ENCODE measurements around the gene LRRC10B.

The LRRC10B gene

DNA sequence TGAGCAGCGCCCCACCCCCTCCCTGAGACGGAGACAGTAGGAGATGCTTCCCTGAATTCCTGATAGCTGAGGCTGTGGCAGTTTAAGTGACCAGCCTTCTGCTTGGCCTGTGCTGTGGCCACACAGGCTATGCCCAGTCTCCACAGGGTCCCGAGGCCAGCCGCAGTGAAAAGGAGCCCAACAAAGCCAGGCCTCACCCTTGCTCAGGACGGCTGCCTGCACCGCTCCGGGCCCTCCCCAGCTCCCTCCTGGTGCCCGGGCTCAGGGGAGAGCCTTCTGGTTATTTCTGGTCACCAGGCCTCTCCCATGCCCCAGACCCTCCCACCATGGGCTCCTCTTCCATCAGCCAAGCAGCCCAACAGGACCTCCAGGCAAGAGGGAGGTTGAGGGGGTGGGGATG lies 28.8 kb downstream of the LRRC10B start:
- TF ChIP-seq, protein P1, sequence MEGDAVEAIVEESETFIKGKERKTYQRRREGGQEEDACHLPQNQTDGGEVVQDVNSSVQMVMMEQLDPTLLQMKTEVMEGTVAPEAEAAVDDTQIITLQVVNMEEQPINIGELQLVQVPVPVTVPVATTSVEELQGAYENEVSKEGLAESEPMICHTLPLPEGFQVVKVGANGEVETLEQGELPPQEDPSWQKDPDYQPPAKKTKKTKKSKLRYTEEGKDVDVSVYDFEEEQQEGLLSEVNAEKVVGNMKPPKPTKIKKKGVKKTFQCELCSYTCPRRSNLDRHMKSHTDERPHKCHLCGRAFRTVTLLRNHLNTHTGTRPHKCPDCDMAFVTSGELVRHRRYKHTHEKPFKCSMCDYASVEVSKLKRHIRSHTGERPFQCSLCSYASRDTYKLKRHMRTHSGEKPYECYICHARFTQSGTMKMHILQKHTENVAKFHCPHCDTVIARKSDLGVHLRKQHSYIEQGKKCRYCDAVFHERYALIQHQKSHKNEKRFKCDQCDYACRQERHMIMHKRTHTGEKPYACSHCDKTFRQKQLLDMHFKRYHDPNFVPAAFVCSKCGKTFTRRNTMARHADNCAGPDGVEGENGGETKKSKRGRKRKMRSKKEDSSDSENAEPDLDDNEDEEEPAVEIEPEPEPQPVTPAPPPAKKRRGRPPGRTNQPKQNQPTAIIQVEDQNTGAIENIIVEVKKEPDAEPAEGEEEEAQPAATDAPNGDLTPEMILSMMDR (IDR thresholded peaks at IDR 0.05): no peak
- Histone ChIP-seq H3K9me3 (ENCODE audit: control insufficient read depth, low read length) (no peaks in the 10 kb centered on the region), H3K4me2 (ENCODE audit: low read length) (no peak overlapping the region), H3K36me3 (ENCODE audit: control insufficient read depth, insufficient read depth, low read length) (no peaks in the 10 kb centered on the region), H3K27ac (no peak overlapping the region), H2AFZ (no peak overlapping the region), H3K9ac (no peak overlapping the region), H3K4me1 (no peaks in the 10 kb centered on the region), H3K79me2 (no peaks in the 10 kb centered on the region), H3K27me3 (ENCODE audit: control insufficient read depth, insufficient read depth, low read length) (no peaks in the 10 kb centered on the region), H3K4me3 (ENCODE audit: low read depth, low read length) (no peak overlapping the region)

DNA sequence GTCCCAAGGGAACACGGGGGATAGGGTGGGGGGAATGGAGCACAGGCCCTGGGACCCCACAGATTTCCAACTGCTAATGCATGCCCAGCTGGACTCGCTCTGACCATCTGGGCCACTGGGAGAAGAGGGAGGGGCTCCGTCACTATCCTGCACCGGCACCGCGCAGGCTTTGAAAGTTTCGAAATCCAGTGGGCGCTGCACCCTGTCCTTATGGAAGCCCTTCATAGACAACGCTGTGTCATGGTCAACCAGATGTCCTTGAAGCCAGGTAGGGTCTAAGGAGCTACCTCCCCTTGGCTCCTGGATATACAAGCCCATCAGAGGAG lies 30.1 kb downstream of the LRRC10B start:
- Histone ChIP-seq H2AFZ (no peak overlapping the region), H3K36me3 (ENCODE audit: control insufficient read depth, insufficient read depth, low read length) (no peaks in the 10 kb centered on the region), H3K79me2 (no peaks in the 10 kb centered on the region), H3K4me1 (no peaks in the 10 kb centered on the region), H3K9me3 (ENCODE audit: control insufficient read depth, low read length) (no peaks in the 10 kb centered on the region), H3K9ac (no peak overlapping the region), H3K27ac (no peak overlapping the region), H3K27me3 (ENCODE audit: control insufficient read depth, insufficient read depth, low read length) (no peaks in the 10 kb centered on the region), H3K4me3 (ENCODE audit: low read depth, low read length) (no peak overlapping the region), H3K4me2 (ENCODE audit: low read length) (no peak overlapping the region)
- TF ChIP-seq, protein P1 (IDR thresholded peaks at IDR 0.05): no peak

DNA sequence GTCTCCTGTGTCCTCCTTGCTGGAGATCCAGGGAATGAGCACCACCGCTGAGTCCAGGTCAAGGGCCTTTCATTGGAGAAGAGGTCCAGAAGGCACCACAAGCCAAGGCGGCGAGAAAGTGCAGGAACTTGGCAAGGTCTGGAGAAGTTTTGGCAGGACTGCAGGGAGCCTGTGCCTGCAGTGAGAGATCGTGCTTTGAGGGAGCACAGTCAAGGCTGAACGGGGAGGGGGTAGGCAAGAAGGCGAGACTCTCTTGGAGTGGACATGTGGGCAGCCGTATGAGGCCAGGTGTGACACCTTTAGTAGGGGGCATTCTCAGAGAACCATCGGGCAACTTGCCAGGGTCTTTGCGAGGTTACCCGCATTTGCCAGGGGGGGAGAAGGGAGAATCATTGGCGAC lies 30.5 kb downstream of the LRRC10B start:
- Histone ChIP-seq H3K9ac (no peak overlapping the region), H3K9me3 (ENCODE audit: control insufficient read depth, low read length) (no peaks in the 10 kb centered on the region), H3K79me2 (no peaks in the 10 kb centered on the region), H3K4me2 (ENCODE audit: low read length) (no peak overlapping the region), H3K27me3 (ENCODE audit: control insufficient read depth, insufficient read depth, low read length) (no peaks in the 10 kb centered on the region), H3K27ac (no peak overlapping the region), H3K4me3 (ENCODE audit: low read depth, low read length) (no peak overlapping the region), H3K36me3 (ENCODE audit: control insufficient read depth, insufficient read depth, low read length) (no peaks in the 10 kb centered on the region), H2AFZ (no peak overlapping the region), H3K4me1 (no peaks in the 10 kb centered on the region)
- TF ChIP-seq, protein P1 (IDR thresholded peaks at IDR 0.05): no peak

DNA sequence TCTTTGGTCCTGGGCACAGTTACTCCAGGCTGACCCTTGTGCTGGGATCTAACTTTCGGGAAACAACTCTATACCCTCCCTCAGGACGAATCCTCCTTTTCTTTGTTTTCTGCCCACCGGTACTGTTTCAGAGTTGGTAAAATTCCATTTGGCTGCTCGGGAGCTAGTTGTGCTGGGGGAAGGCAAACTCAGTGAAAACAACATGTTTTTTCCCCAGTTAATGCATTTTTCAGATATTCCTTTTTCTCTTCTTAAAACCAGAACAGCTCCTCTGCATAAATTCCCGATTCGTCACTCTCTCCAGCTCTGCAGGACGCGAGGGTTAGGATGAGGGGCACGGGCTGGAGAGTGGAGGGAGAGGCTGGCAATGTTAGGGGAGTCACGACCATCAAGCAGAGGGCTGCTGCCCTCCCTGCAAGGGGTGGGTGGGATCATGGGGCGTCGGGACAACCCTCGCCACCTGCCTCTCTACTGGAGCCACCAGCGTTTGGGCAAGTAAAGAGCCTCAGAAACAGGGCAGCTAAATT lies 31.3 kb downstream of the LRRC10B start:
- Histone ChIP-seq H3K36me3 (ENCODE audit: control insufficient read depth, insufficient read depth, low read length) (no peaks in the 10 kb centered on the region), H3K27me3 (ENCODE audit: control insufficient read depth, insufficient read depth, low read length) (no peaks in the 10 kb centered on the region), H3K79me2 (no peaks in the 10 kb centered on the region), H3K4me2 (ENCODE audit: low read length) (no peak overlapping the region), H2AFZ (no peak overlapping the region), H3K4me1 (no peaks in the 10 kb centered on the region), H3K4me3 (ENCODE audit: low read depth, low read length) (no peak overlapping the region), H3K9ac (no peak overlapping the region), H3K27ac (no peak overlapping the region), H3K9me3 (ENCODE audit: control insufficient read depth, low read length) (no peaks in the 10 kb centered on the region)
- TF ChIP-seq, protein P1 (IDR thresholded peaks at IDR 0.05): no peak

DNA sequence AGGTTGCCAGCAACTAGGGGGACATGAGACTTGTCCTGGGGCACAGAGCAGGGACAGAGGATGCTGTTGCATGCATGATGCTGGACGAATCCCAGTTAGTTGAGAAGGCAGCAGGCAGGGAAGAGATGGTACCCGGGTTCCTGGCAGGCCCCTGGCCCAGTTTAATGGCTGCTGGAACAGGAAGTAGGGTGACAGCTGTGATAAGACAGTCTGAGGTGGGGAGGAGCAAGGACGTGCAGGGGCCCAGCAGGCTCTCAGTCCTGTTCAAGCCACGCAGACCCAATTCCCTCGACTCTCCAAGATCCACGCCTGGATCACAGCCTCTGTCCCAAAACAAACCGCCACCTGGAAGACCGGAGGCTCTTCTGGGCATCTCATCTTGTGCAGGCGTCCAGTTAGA lies 32.0 kb downstream of the LRRC10B start:
- Histone ChIP-seq H3K4me2 (ENCODE audit: low read length) (no peak overlapping the region), H3K27ac (no peak overlapping the region), H3K9ac (no peak overlapping the region), H2AFZ (no peak overlapping the region), H3K4me3 (ENCODE audit: low read depth, low read length) (no peak overlapping the region), H3K36me3 (ENCODE audit: control insufficient read depth, insufficient read depth, low read length) (no peaks in the 10 kb centered on the region), H3K4me1 (no peaks in the 10 kb centered on the region), H3K27me3 (ENCODE audit: control insufficient read depth, insufficient read depth, low read length) (no peaks in the 10 kb centered on the region), H3K9me3 (ENCODE audit: control insufficient read depth, low read length) (no peaks in the 10 kb centered on the region), H3K79me2 (no peaks in the 10 kb centered on the region)
- TF ChIP-seq, protein P1 (IDR thresholded peaks at IDR 0.05): no peak

Measured in parathyroid adenoma (tissue), 2 donors.